Urinary bladder (tissue), 4 donors: ENCODE measurements around the gene MKLN1. TPM values are rescaled to one million over a fixed set of nuclear protein-coding genes. Genes with fewer than 3 reads are reported as not detected.
"Not testable (repeated sequence)": the region's sequence is repeated elsewhere in the genome, so short reads cannot be mapped to it uniquely, and the experiment has no call there.

ENCODE experiments used
- DNase-seq: peaks from one replicate; pipeline ENCODE4 v3.0.0-alpha.2; 2015; ENCODE audit errors: extremely low spot score
- H3K27ac ChIP-seq: one replicate; pipeline ENCODE4 v1.5.1; 2013; ENCODE audit warnings: low read depth, mild to moderate bottlenecking, moderate library complexity
- H3K36me3 ChIP-seq: one replicate; pipeline ENCODE4 v1.6.1; 2013; ENCODE audit warnings: mild to moderate bottlenecking, moderate library complexity; ENCODE audit not compliant: insufficient read depth
- H3K4me1 ChIP-seq: one replicate; pipeline ENCODE4 v1.6.1; 2013; ENCODE audit warnings: mild to moderate bottlenecking, moderate library complexity; ENCODE audit not compliant: insufficient read depth
- H3K4me3 ChIP-seq: one replicate; pipeline ENCODE4 v1.5.1; 2013; ENCODE audit warnings: low read depth, low read length
- WGBS: extraction: QIAGEN DNeasy Blood & Tissue Kit; methylation state at CpG from one replicate; pipeline ENCODE4 v1.1.7; 2013; 5-methylcytosine and 5-hydroxymethylcytosine counted together
- polyA plus RNA-seq: library from polyadenylated mRNA; stranded (reverse); fragments of 200-250 nt; gene quantifications from one replicate; pipeline ENCODE4 v1.2.3, GENCODE V29; 2013
- total RNA-seq: library from RNA; depleted of rRNA; stranded (reverse); fragments of >200 nt; gene quantifications from one replicate; pipeline ENCODE4 v1.2.3, GENCODE V29; 2014
- donor health status: healthy with polysubstance abuse.
- donor health status: healthy.

Gene MKLN1
- total and polyA plus RNA-seq, 2 donors, result 14.8 to 133 TPM

GRCh38 chr7:131502810-131503508, 175.3 kb downstream of the MKLN1 start:
- Histone ChIP-seq H3K27ac (no peak overlapping the region), H3K36me3 (no peaks in the 10 kb centered on the region), H3K4me1 (no peaks in the 10 kb centered on the region), H3K4me3 (no peak overlapping the region)
- WGBS, result 31% methylated on average over 9 of the region's 9 CpGs
- no peak for DNase-seq

DNA sequence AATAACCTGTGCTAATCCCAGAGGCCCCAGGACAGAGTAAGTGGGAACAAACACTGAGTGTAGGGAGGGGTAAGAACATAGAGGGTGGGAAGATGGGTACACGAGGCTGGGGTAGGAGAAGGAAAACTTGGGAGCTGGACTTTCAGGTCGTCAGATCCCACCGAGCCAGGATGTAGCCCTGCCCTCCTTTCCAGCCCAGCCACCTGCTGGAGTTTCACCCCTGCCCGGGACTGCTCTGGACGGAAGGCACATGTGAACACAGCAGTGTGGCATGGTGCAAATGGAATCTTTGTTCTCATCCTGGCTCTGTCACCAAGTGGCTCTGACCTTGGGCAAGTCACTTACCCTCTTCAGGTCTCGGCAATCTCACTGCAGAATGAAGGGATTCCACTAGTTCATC, 176.0 kb downstream of the MKLN1 start:
- Histone ChIP-seq H3K27ac (no peak overlapping the region), H3K4me3 (no peak overlapping the region), H3K36me3 (no peaks in the 10 kb centered on the region), H3K4me1 (no peaks in the 10 kb centered on the region)
- 68% methylated on average over 6 of the region's 6 CpGs for WGBS
- DNase-seq, result no peak

GRCh38 chr7:131504157-131504899, 176.7 kb downstream of the MKLN1 start:
- no peak for DNase-seq
- no peaks in the 10 kb centered on the region for H3K4me1 ChIP-seq
- H3K36me3 ChIP-seq, result no peaks in the 10 kb centered on the region
- H3K27ac ChIP-seq, result no peak overlapping the region
- no peak overlapping the region for H3K4me3 ChIP-seq
- WGBS, result 88% methylated on average over 14 of the region's 14 CpGs

DNA sequence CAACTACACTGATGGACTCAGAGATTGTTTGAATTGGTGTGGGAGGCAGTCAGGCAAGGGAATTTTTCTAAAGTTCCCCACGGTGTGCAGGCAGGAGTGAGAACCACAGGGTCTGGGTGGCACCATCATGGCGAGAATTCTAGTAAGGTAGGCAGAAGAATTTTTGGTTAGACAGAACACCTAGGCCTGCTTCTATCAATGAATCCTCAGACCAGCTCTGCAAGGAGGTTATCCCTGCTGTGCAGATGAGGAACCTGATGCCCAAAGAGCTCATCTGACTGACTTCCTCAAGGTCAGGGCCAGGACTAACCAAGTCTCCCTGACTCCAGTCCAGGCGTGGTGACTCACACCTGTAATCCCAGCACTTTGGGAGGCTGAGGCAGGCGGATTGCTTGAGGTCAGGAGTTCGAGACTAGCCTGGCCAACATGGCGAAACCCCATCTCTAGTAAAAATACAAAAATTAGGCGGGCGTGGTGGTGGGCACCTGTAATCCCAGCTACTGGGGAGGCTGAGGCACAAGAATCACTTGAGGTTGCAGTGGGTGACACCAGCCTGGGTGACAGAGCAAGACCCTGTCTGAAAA, 177.5 kb downstream of the MKLN1 start:
- not testable (repeated sequence) for H3K36me3 ChIP-seq, DNase-seq, H3K4me1 ChIP-seq, H3K4me3 ChIP-seq, H3K27ac ChIP-seq
- 92% methylated on average over 8 of the region's 8 CpGs for WGBS

- Histone ChIP-seq H3K27ac (no peak overlapping the region), H3K36me3 (no peaks in the 10 kb centered on the region), H3K4me3 (no peak overlapping the region), H3K4me1 (no peaks in the 10 kb centered on the region)
- WGBS, result 88% methylated on average over 30 of the region's 30 CpGs
- no peak for DNase-seq
These were observed 178.2 kb downstream of the MKLN1 start for GRCh38 chr7:131505636-131506557.

- no peak for DNase-seq
- WGBS, result 74% methylated on average over 18 of the region's 18 CpGs
- Histone ChIP-seq H3K27ac (no peak overlapping the region), H3K36me3 (no peaks in the 10 kb centered on the region), H3K4me3 (no peak overlapping the region), H3K4me1 (no peaks in the 10 kb centered on the region)
These were observed 178.9 kb downstream of the MKLN1 start for GRCh38 chr7:131506597-131506996.

GRCh38 chr7:131507592-131508331, 180.1 kb downstream of the MKLN1 start:
- no peak overlapping the region for H3K27ac ChIP-seq

GRCh38 chr7:131508754-131509486, 181.2 kb downstream of the MKLN1 start:
- WGBS, result 78% methylated on average over 10 of the region's 10 CpGs
- Histone ChIP-seq H3K27ac (no peak overlapping the region), H3K4me1 (no peaks in the 10 kb centered on the region), H3K4me3 (no peak overlapping the region), H3K36me3 (no peaks in the 10 kb centered on the region)
- no peak for DNase-seq

More at GRCh38 chr7:131507592-131508331, 180.1 kb downstream of the MKLN1 start:
- Histone ChIP-seq H3K36me3 (no peaks in the 10 kb centered on the region), H3K4me3 (no peak overlapping the region), H3K4me1 (no peaks in the 10 kb centered on the region)
- no peak for DNase-seq
- 23% methylated on average over 14 of the region's 14 CpGs for WGBS

- WGBS, result 94% methylated on average over 8 of the region's 8 CpGs
- H3K4me3 ChIP-seq, result no peak overlapping the region
- no peak for DNase-seq
- no peak overlapping the region for H3K27ac ChIP-seq
- no peaks in the 10 kb centered on the region for H3K36me3 ChIP-seq
- H3K4me1 ChIP-seq, result no peaks in the 10 kb centered on the region
These were observed 182.1 kb downstream of the MKLN1 start for GRCh38 chr7:131509781-131510180.

GRCh38 chr7:131511071-131511470, 183.4 kb downstream of the MKLN1 start:
- DNase-seq, result no peak
- 88% methylated on average over 9 of the region's 9 CpGs for WGBS
- no peaks in the 10 kb centered on the region for H3K4me1 ChIP-seq
- no peak overlapping the region for H3K4me3 ChIP-seq
- H3K27ac ChIP-seq, result no peak overlapping the region
- H3K36me3 ChIP-seq, result no peaks in the 10 kb centered on the region

- H3K27ac ChIP-seq, result no peak overlapping the region
- H3K36me3 ChIP-seq, result no peaks in the 10 kb centered on the region
- 67% methylated on average over 15 of the region's 15 CpGs for WGBS
- no peak overlapping the region for H3K4me3 ChIP-seq
- no peak for DNase-seq
- H3K4me1 ChIP-seq, result no peaks in the 10 kb centered on the region
These were observed 184.3 kb downstream of the MKLN1 start for GRCh38 chr7:131511774-131512535.
